GM23338 (cell line): ENCODE measurements around the gene ZNF385B. TPM values are rescaled to one million over a fixed set of nuclear protein-coding genes. Genes with fewer than 3 reads are reported as not detected.

Experiments used
- ATAC-seq: fragments of 200-7000 bp; cut with Tn5 transposase; 3 replicates; pipeline ENCODE4 v1.9.1; 2020
- DNase-seq: peaks from one replicate; pipeline ENCODE4 v3.0.0-alpha.2; 2015; ENCODE audit warnings: low spot score
- H2AFZ ChIP-seq: fragments of 200-600 bp; sonication (generic); 2 replicates; pipeline ENCODE4 v1.8.0; 2016; ENCODE audit warnings: antibody characterized with exemption, mild to moderate bottlenecking, moderate library complexity
- H3F3A ChIP-seq: fragments of 200-600 bp; sonication (generic); replicated peaks from 2 replicates; pipeline ENCODE4 v1.8.0; 2017; ENCODE audit warnings: antibody characterized with exemption, mixed run types, low read depth
- H3K27ac ChIP-seq: fragments of 200-600 bp; sonication (generic); 2 replicates; pipeline ENCODE4 v1.6.1; 2016; ENCODE audit warnings: low read depth
- H3K27me3 ChIP-seq: fragments of 200-600 bp; sonication (generic); 2 replicates; pipeline ENCODE4 v1.8.0; 2016; ENCODE audit warnings: mild to moderate bottlenecking, mixed run types, moderate library complexity; ENCODE audit not compliant: insufficient read depth
- H3K36me3 ChIP-seq: fragments of 200-600 bp; sonication (generic); 2 replicates; pipeline ENCODE4 v1.8.0; 2016; ENCODE audit warnings: mild to moderate bottlenecking; ENCODE audit not compliant: insufficient read depth
- H3K4me1 ChIP-seq: fragments of 200-600 bp; sonication (generic); 2 replicates; pipeline ENCODE4 v1.8.0; 2016; ENCODE audit warnings: mild to moderate bottlenecking, moderate library complexity; ENCODE audit not compliant: insufficient read depth
- H3K4me2 ChIP-seq: fragments of 200-600 bp; sonication (generic); 2 replicates; pipeline ENCODE4 v1.7.1; 2017; ENCODE audit warnings: mixed run types
- H3K4me3 ChIP-seq: fragments of 200-600 bp; sonication (generic); 2 replicates; pipeline ENCODE4 v1.6.1; 2016; ENCODE audit warnings: mixed run types
- H3K79me2 ChIP-seq: fragments of 200-600 bp; sonication (generic); replicated peaks from 2 replicates; pipeline ENCODE4 v1.8.0; 2017; ENCODE audit warnings: mild to moderate bottlenecking; ENCODE audit not compliant: insufficient read depth
- H3K9me2 ChIP-seq: fragments of 200-600 bp; sonication (generic); 2 replicates; pipeline ENCODE4 v1.8.0; 2017; ENCODE audit not compliant: insufficient read depth
- H4K20me1 ChIP-seq: fragments of 200-600 bp; sonication (generic); replicated peaks from 2 replicates; pipeline ENCODE4 v1.8.0; 2017; ENCODE audit warnings: mild to moderate bottlenecking; ENCODE audit not compliant: insufficient read depth
- H3K27ac Mint-ChIP-seq: 2 replicates; pipeline ENCODE4 v1.8.0; 2020; ENCODE audit warnings: inconsistent platforms, mild to moderate bottlenecking, moderate library complexity, mixed read lengths
- H3K27me3 Mint-ChIP-seq: 3 replicates; pipeline ENCODE4 v1.8.0; 2022; ENCODE audit warnings: low read depth, mild to moderate bottlenecking, moderate library complexity, mixed read lengths, inconsistent platforms; ENCODE audit not compliant: insufficient read depth, poor library complexity
- H3K36me3 Mint-ChIP-seq: 3 replicates; pipeline ENCODE4 v1.8.0; 2021; ENCODE audit warnings: low read depth, mild to moderate bottlenecking, inconsistent platforms, moderate library complexity, mixed read lengths
- H3K4me1 Mint-ChIP-seq: 3 replicates; pipeline ENCODE4 v1.8.0; 2020; ENCODE audit warnings: mild to moderate bottlenecking, inconsistent platforms, mixed read lengths
- H3K4me3 Mint-ChIP-seq: 3 replicates; pipeline ENCODE4 v1.8.0; 2021; ENCODE audit warnings: moderate library complexity, mild to moderate bottlenecking, inconsistent platforms, mixed read lengths
- H3K9me3 Mint-ChIP-seq: 3 replicates; pipeline ENCODE4 v1.8.0; 2020; ENCODE audit warnings: moderate library complexity, mild to moderate bottlenecking, inconsistent platforms, mixed read lengths
- CREB1 ChIP-seq: fragments of 250-450 bp; sonication (Bioruptor Pico); IDR thresholded peaks from 2 replicates; pipeline ENCODE4 v1.5.0; 2020; ENCODE audit warnings: low read depth, mild to moderate bottlenecking, moderate library complexity
- CTCF ChIP-seq, 2 experiments: fragments of 200-600 bp in 1 of 2; sonication (generic) in 1 of 2; conservative IDR thresholded peaks; 2 replicates each; pipeline versions ENCODE4 v1.5.1 to v1.6.1; 2016 to 2017; ENCODE audit warnings: antibody characterized with exemption in 2 of 2, low read depth in 2 of 2, mild to moderate bottlenecking in 2 of 2, moderate library complexity in 1 of 2
- EZH2phosphoT487 ChIP-seq: fragments of 200-600 bp; sonication (generic); IDR thresholded peaks from one replicate; pipeline ENCODE4 v1.8.1; 2018; ENCODE audit warnings: antibody characterized with exemption; ENCODE audit not compliant: unreplicated experiment
- NANOG ChIP-seq: IDR thresholded peaks from 2 replicates; pipeline ENCODE4 v1.6.1; 2016; ENCODE audit warnings: antibody characterized with exemption, borderline replicate concordance
- POLR2AphosphoS5 ChIP-seq: IDR thresholded peaks from 2 replicates; pipeline ENCODE4 v1.6.1; 2016; ENCODE audit warnings: antibody characterized with exemption, low read depth
- REST ChIP-seq: IDR thresholded peaks from one replicate; pipeline ENCODE4 v1.6.1; 2018; ENCODE audit warnings: antibody characterized with exemption; ENCODE audit not compliant: unreplicated experiment
- STAT1 ChIP-seq: IDR thresholded peaks from one replicate; pipeline ENCODE4 v1.6.1; 2016; ENCODE audit warnings: antibody characterized with exemption; ENCODE audit not compliant: unreplicated experiment
- ZNF114 ChIP-seq: fragments of 250-450 bp; sonication (Bioruptor Pico); IDR thresholded peaks from 2 replicates; pipeline ENCODE4 v1.5.0; 2020; ENCODE audit warnings: mild to moderate bottlenecking, moderate library complexity
- ZNF331 ChIP-seq: fragments of 250-450 bp; sonication (Bioruptor Pico); IDR thresholded peaks from 2 replicates; pipeline ENCODE4 v1.5.0; 2020; ENCODE audit warnings: low read depth, mild to moderate bottlenecking, moderate library complexity
- ZNF462 ChIP-seq: fragments of 250-450 bp; sonication (Bioruptor Pico); IDR thresholded peaks from 2 replicates; pipeline ENCODE4 v1.5.0; 2020; ENCODE audit warnings: mild to moderate bottlenecking, moderate library complexity
- polyA plus RNA-seq: library from polyadenylated mRNA; unstranded; fragments of >200 nt; fragmentation: Nextera tagmentation; extraction: Ambion mirVana; gene quantifications from 2 replicates; pipeline ENCODE4 v1.2.1, GENCODE V29; 2016
- total RNA-seq: library from RNA; depleted of rRNA; stranded (reverse); fragments of >200 nt; shearing (Covaris generic); gene quantifications from 2 replicates; pipeline ENCODE4 v1.2.3, GENCODE V29; 2014

ZNF385B gene
- total and polyA plus RNA-seq, 2 experiments from 2014 or later, result 1.5 to 4.6 TPM

GRCh38 chr2:179800776-179801175 is 60.6 kb downstream of the ZNF385B start:
- no peaks in the 10 kb centered on the region for H3K79me2 ChIP-seq
- no peak for ATAC-seq

More at GRCh38 chr2:179800776-179801175, 60.6 kb downstream of the ZNF385B start:
- no peaks in the 10 kb centered on the region for H3K27me3 ChIP-seq
- H3F3A ChIP-seq, result no peaks in the 10 kb centered on the region
- no peak overlapping the region for H3K27ac ChIP-seq
- H3K9me2 ChIP-seq, result no peaks in the 10 kb centered on the region
- no peaks in the 10 kb centered on the region for H4K20me1 ChIP-seq
- Mint-ChIP-seq H3K27me3 (no peaks in the 10 kb centered on the region), H3K27ac (peak overlapping the region; percentile 42), H3K9me3 (no peaks in the 10 kb centered on the region), H3K36me3 (no peaks in the 10 kb centered on the region), H3K4me1 (peaks cover 7% of the 10 kb centered on the region), H3K4me3 (no peak overlapping the region)
- no peak for DNase-seq
- no peak overlapping the region for H3K4me2 ChIP-seq
- no peak overlapping the region for H2AFZ ChIP-seq
- no peak overlapping the region for H3K4me3 ChIP-seq
- peaks cover 7% of the 10 kb centered on the region; the same call in 1 of the 2 replicates for H3K4me1 ChIP-seq
- no peak for TF ChIP-seq NANOG
- TF ChIP-seq POLR2AphosphoS5, result no peak
- no peak for TF ChIP-seq REST
- TF ChIP-seq CTCF (conservative IDR thresholded peaks at IDR 0.05; ENCODE audit: low read depth in 2 of 2), result no peak
- no peak for TF ChIP-seq ZNF114 (CRISPR knock-in tag)
- no peak for TF ChIP-seq CREB1 (CRISPR knock-in tag)
- TF ChIP-seq ZNF462 (CRISPR knock-in tag), result no peak
- TF ChIP-seq STAT1, result no peak
- TF ChIP-seq EZH2phosphoT487, result no peak
- TF ChIP-seq ZNF331 (CRISPR knock-in tag), result no peak
- no peaks in the 10 kb centered on the region for H3K36me3 ChIP-seq
